Measurements from ENCODE around the gene CMTR1. TPM values are rescaled to one million over a fixed set of nuclear protein-coding genes. Genes with fewer than 3 reads are reported as not detected.

CMTR1 gene
- total RNA-seq, 4 donors from 2014 or later = 27.0 to 65.7 (median 28.9) TPM

DNA sequence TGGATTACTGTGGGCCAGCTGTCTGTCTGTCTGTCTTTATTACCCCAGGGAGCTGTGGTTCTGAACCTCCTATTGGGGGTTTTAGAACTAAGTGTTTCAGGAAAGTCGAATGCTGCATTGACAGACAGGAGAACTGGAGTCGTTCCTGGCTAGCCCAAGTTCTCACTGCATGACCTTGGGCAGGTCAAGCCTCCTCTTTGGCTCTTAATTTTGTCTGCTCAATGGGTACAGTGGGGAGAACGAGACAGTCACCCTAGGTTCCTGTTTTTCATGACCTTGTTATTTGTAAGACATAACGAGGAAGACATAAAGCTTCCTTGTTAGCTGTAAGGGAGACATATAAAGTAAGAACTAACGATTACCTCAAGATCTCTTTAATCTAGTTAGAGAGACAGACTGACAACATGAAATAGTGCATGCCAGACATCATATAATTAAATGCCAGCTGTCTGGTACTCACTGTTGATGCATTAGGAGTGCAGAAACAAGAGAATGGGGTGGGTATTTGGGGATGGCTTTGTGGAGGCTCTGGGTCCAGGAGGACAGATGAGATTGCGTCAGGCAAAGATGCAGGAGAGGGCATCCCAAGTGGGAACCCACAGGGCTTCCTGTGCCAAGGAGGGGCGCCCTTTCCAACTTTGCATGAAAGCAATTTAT lies 70.4 kb downstream of the CMTR1 start:
- TF ChIP-seq EP300 (IDR thresholded peaks at IDR 0.05) (no peak), POLR2A (IDR thresholded peaks at IDR 0.05) (no peak), POLR2AphosphoS5 (IDR thresholded peaks at IDR 0.05) (no peak), CTCF (IDR thresholded peaks at IDR 0.05) (no peak)
- 57% methylated on average over 7 of the region's 7 CpGs for WGBS
- Histone ChIP-seq H3K9me3 (no peaks in the 10 kb centered on the region), H3K27me3 (no peaks in the 10 kb centered on the region), H3K4me1 (peaks cover 13% of the 10 kb centered on the region), H3K4me3 (no peak overlapping the region), H3K36me3 (no peaks in the 10 kb centered on the region), H3K27ac (no peak overlapping the region)
- DNase-seq (ENCODE audit: low spot score in 2 of 2) = no peak

- no peaks in the 10 kb centered on the region for H3K27me3 ChIP-seq
- no peaks in the 10 kb centered on the region for H3K36me3 ChIP-seq
- TF ChIP-seq POLR2AphosphoS5 (IDR thresholded peaks at IDR 0.05) (no peak), EP300 (IDR thresholded peaks at IDR 0.05) (no peak), CTCF (IDR thresholded peaks at IDR 0.05) (no peak), POLR2A (IDR thresholded peaks at IDR 0.05) (no peak)
- peaks cover 8% of the 10 kb centered on the region for H3K4me1 ChIP-seq
- 63% methylated on average over 2 of the region's 2 CpGs for WGBS
- no peak overlapping the region for H3K4me3 ChIP-seq
- no peak for DNase-seq (ENCODE audit: low spot score in 2 of 2)
- H3K27ac ChIP-seq = no peak overlapping the region
- no peaks in the 10 kb centered on the region for H3K9me3 ChIP-seq
Measured at GRCh38 chr6:37504024-37504423, 71.0 kb downstream of the CMTR1 start.

DNA sequence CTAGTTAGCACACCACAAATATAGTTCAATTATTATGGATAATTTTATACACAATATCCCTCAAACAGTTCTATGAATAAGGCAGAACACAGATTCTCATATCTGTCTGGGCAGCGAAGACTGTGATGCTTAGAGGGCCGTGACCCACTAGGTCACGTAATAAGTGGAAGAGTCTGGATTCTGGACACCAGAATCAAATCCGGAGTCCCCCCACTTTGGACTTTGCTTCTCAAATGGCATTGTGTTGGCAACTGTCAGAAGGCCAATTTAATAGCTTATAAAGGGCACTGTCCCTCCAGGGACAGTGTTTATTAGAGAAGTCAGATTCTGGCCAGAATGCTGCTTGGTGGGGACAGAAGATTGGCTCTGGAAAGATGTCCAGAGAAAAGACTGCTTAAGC lies 73.5 kb downstream of the CMTR1 start:
- Histone ChIP-seq H3K9me3 (no peaks in the 10 kb centered on the region), H3K27ac (no peak overlapping the region), H3K4me3 (no peak overlapping the region), H3K36me3 (no peaks in the 10 kb centered on the region), H3K27me3 (peaks cover 3% of the 10 kb centered on the region), H3K4me1 (no peaks in the 10 kb centered on the region)
- no peak for DNase-seq (ENCODE audit: low spot score in 2 of 2)
- 91% methylated on average over 4 of the region's 4 CpGs for WGBS
- TF ChIP-seq EP300 (IDR thresholded peaks at IDR 0.05) (no peak), POLR2A (IDR thresholded peaks at IDR 0.05) (no peak), CTCF (IDR thresholded peaks at IDR 0.05) (no peak), POLR2AphosphoS5 (IDR thresholded peaks at IDR 0.05) (no peak)

DNA sequence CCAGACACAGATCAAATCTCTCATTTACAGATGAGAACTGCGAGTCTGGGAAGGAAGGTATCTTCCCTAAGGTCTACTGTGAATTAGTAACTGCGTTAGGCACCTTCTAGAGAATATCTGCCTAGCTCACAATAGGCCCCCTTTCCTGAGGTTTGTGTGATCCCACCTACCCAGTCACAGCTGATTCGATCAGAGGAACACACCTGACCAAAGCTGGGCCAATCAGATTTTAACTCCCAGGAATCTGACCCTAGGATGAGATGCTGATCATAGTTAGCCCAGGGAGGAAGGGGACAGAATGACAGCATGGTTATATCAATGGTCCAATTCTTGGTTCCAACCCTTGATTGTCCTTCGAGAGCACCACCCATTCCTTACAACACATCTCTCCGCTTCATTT lies 74.1 kb downstream of the CMTR1 start:
- DNase-seq (ENCODE audit: low spot score in 2 of 2) = no peak
- H3K27ac ChIP-seq = no peak overlapping the region
- H3K4me1 ChIP-seq = no peaks in the 10 kb centered on the region
- H3K4me3 ChIP-seq = no peak overlapping the region
- 92% methylated on average over 5 of the region's 5 CpGs for WGBS
- no peaks in the 10 kb centered on the region for H3K36me3 ChIP-seq
- TF ChIP-seq POLR2A (IDR thresholded peaks at IDR 0.05) = no peak
- no peak for TF ChIP-seq POLR2AphosphoS5 (IDR thresholded peaks at IDR 0.05)
- peaks cover 9% of the 10 kb centered on the region for H3K27me3 ChIP-seq
- H3K9me3 ChIP-seq = no peaks in the 10 kb centered on the region

GRCh38 chr6:37507690-37508421 lies 74.8 kb downstream of the CMTR1 start:
- no peaks in the 10 kb centered on the region for H3K4me1 ChIP-seq
- no peak overlapping the region for H3K4me3 ChIP-seq
- TF ChIP-seq POLR2A (IDR thresholded peaks at IDR 0.05) (no peak), POLR2AphosphoS5 (IDR thresholded peaks at IDR 0.05) (no peak), CTCF (IDR thresholded peaks at IDR 0.05) (no peak), EP300 (IDR thresholded peaks at IDR 0.05) (no peak)
- 59% methylated on average over 4 of the region's 4 CpGs for WGBS
- no peaks in the 10 kb centered on the region for H3K36me3 ChIP-seq
- H3K9me3 ChIP-seq = no peaks in the 10 kb centered on the region
- DNase-seq (ENCODE audit: low spot score in 2 of 2) = no peak
- no peak overlapping the region for H3K27ac ChIP-seq
- H3K27me3 ChIP-seq = peaks cover 17% of the 10 kb centered on the region

All from suprapubic skin (tissue), 4 donors.